ENCODE measurements around the gene DCDC2B.

Gene DCDC2B

GRCh38 chr1:32224285-32224684, 15.4 kb downstream of the DCDC2B start:
- DNase-seq (ENCODE audit: low read depth) = no peak

DNA sequence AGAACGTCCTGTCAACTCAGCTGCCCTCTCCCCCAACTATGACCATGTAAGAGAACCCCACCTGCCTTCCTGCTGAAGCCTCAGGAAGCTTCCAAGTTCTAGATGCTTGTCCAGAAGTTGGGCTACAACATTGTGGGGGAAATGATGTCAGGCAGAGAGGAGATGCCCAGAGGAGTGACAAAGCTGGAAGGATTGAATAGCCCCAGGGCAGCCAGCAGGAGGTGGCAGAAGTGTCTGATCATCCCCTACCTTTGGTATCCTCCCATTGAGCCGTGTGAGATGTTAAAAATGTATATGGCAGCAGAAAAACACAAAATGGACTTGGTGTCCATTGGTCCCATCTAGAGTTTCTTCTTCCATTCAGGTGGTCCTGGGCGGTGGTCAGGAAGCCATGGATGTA, 19.9 kb downstream of the DCDC2B start:
- no peak for DNase-seq (ENCODE audit: low read depth)

- DNase-seq (ENCODE audit: low read depth) = no peak
Measured at GRCh38 chr1:32231843-32232432, 23.0 kb downstream of the DCDC2B start.

DNA sequence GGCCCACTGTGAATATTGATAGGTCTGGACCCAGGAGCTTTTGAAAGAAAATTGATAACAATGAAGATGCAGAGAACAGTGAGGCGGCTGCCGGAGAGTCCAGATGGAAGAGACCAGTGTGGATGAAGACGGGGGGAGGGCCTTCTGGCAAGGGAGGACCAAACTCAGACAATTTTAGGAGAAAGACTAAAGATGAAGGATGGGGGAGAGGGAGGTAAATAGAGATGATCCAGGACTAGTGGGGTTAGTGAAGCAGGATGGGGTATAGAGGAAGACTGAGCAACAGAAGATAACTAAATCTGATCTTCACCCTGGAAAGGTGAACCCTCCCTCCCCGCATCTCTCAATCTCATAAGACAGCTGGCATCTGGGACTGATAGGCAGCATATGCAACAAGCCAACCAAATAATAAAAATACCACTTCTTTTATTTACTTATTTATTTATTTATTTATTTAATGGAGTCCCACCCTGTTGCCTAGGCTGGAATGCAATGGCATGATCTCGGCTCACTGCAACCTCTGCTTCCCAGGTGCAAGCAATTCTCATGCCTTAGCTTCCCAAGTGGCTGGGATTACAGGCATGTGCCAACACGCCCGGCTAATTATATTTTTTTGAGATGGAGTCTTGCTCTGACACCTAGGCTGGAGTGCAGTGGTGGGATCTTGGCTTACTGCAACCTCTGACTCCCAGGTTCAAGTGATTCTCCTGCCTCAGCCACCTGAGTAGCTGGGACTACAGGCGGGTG, 23.8 kb downstream of the DCDC2B start:
- no peak for DNase-seq (ENCODE audit: low read depth)

DNA sequence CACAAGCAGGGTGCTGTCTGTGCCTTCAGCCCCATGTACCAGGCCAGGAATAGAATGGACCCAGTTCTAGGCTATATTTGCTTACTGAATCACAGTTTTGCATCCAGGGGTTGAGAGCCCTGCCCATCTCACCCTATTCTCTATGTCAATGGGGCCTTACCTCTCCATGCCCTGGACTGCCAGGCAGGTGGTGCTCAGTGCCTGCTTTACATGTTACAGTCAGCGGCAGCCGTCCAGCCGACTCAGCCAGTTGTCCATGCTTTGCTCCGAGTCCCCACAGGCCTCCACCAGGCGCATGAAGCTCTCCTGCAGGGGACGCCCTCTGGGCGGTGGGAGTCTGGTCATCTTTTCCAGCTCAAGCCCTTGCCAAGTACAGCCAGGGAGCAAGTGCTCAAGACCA, 25.9 kb downstream of the DCDC2B start:
- DNase-seq (ENCODE audit: low read depth) = no peak

- no peak for DNase-seq (ENCODE audit: low read depth)
Measured at GRCh38 chr1:32239337-32239736, 30.4 kb downstream of the DCDC2B start.

DNA sequence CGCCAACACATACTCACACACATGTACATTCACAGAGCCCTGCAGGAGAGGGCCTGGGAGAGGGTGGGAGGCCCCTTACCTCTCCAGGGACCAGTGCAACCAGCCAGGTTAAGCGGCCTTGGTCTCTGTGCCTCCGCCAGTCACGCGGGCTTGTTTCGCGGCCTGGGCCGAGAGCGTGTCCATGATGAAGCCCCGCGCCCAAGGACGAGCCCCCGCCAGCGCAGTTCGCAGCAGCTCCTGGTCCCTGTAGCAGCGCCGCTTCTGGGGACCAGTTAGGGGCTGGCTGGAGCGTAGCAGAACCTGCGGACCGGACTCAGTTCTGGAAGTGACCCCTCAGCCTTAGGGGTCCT, 30.9 kb downstream of the DCDC2B start:
- DNase-seq (ENCODE audit: low read depth) = no peak

GRCh38 chr1:32240140-32240951, 31.5 kb downstream of the DCDC2B start:
- DNase-seq (ENCODE audit: low read depth) = no peak

- no peak for DNase-seq (ENCODE audit: low read depth)
Measured at GRCh38 chr1:32241001-32241763, 32.3 kb downstream of the DCDC2B start.

DNA sequence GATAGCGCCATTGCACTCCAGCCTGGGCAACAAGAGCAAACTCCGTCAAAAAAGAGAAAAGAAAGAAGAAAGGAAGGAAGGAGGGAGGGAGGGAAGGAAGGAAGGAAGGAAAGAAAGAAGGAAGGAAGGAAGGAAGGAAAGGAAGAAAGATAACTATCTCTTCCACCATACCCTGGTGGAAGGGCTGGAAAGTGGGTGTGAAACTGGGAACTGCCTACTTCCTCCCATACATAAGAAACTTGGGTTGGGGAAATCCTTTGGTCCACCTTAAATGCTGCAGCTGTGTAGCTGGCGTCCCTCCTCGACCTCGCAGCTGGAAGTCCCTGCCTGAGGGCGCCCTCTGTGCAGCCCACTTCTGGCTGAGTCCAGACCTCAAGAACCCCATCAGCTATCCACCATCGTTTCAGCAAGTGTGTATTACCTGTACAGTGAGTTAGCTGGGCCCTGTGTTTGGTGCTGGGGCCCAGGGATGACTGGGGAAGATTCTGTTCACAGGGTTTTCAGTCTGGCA, 33.5 kb downstream of the DCDC2B start:
- no peak for DNase-seq (ENCODE audit: low read depth)

GRCh38 chr1:32246888-32247273, 38.0 kb downstream of the DCDC2B start, which contains the start of gene FAM167B:
FAM167B (plus strand) TSS chr1:32247222; CDS start chr1:32247422, 200 bp downstream.
- DNase-seq (ENCODE audit: low read depth) = no peak

DNA sequence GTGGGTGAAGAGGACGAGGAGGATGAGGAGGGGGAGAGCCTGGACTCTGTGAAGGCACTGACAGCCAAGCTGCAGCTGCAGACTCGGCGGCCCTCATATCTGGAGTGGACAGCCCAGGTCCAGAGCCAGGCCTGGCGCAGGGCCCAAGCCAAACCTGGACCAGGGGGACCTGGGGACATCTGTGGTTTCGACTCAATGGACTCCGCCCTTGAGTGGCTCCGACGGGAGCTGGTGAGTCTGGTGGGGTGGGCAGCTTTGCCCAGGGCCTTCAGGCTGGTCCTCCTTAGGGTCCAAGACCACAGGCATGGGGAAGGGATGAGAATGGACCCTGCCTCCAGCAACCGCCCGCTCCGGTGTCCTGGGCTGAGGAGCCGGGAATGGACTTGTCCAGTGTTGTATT, 38.6 kb downstream of the DCDC2B start:
- no peak for DNase-seq (ENCODE audit: low read depth)

DNA sequence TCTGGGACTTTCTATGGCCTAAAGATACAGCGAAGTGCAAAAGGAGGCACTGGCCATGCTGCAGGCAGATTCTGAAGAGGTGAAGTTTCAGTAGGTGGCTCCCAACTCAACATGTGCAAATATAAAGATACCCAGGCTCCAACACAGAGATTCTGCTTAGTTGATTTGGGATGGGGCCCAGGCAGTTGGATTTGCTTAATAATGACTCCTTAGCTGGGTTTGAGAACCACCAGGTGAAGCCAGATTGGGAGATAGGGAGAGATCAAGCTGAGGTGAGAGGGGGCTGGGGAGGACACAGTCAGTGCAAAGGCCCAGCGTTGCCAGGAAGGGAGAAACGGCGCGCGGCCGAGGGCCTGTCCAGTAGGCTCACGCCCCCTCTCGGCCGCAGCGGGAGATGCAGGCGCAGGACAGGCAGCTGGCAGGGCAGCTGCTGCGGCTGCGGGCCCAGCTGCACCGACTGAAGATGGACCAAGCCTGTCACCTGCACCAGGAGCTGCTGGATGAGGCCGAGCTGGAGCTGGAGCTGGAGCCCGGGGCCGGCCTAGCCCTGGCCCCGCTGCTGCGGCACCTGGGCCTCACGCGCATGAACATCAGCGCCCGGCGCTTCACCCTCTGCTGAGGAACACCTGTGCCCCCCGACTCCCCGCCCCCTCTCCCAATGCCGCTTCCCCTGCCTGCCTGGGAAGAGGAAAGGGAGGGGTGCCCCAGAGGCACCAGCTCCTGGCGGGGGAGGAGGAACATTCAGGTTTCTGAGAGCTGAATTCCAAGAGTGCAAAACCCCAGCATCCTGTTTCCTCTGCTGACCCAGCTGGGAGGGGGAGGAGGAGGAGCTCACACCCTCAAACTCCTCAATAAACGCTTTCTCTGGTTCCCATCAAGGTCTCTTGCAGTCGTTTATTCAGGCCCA, 39.3 kb downstream of the DCDC2B start:
- DNase-seq (ENCODE audit: low read depth) = no peak

DNA sequence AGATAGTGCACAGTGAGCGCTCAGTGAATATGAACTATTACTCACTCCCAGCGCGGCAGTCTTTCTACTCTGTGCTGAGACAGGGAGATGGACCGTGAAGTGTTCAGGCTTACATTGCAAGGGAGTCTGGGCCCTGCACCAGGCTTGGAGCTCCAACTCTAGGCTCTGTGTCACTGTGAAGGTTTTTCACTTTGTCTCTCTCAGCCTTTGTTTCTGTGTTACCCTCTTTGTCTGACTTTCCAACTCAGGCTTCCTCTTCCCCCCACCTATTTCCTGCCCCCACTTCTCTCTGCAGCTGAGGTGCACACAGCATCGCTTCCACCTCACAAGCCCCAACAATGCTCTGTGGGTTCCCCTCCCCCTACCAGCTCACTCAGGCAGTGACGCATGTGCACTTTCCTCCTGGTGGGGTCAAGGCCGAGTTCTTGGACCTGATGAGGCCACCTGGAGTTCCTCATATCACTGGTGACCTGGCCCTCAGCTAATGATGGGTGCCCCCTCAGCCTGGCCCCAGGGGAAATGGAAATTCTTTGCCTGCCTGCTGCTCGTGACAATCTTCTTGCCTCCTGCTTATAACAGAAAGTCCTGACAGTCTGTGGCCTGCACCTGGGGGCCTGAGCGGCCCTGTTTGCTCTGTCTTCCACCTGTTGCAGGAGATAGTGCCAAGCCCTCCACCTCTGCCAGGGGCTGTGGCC, 41.1 kb downstream of the DCDC2B start:
- no peak for DNase-seq (ENCODE audit: low read depth)

DNA sequence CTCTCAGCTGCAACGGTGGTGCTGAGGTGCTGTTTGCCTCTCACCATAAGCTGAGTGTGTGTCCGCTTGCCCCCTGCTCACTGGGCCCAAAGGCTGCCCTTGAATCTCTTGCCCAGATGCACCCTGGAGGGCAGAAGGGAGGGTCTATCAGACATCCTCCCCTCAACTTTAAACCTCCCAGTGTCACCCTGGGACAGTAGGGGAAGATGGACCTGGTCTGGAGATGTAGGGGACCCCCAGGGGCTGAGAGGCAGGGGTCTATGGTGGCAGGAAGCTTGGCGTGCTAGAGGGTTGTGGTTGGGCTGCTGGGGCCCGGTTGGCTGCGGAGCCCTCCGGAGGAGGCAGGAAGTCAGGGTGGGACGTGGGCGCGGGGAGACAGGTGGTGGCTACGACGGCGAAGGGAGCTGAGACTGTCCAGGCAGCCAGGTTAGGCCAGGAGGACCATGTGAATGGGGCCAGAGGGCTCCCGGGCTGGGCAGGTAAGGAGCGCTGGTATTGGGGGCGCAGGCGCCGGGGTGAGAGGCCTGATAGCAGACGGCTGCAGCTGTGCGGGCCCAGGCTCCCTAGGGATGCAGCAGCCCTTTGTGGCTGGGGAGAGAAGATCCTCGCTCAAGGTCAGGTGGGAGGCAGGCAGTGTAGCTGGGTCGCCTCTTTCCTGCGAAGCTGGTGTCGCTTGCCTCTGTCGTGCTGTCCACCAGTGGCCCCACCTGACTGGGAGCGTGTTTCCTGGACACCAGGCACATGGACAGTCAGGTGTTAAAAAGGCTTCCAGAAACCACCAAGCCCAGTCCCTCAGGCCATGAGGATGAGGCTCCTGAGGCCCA, 42.2 kb downstream of the DCDC2B start, which contains the start of gene LCK:
Gene LCK, plus strand, starts transcription at position 373 of the 824 bp plus-strand sequence. CDS start 23,065 bp downstream, outside the sequence.
- DNase-seq (ENCODE audit: low read depth) = no peak

GRCh38 chr1:32255072-32256071, 46.5 kb downstream of the DCDC2B start:
- DNase-seq (ENCODE audit: low read depth) = no peak

DNA sequence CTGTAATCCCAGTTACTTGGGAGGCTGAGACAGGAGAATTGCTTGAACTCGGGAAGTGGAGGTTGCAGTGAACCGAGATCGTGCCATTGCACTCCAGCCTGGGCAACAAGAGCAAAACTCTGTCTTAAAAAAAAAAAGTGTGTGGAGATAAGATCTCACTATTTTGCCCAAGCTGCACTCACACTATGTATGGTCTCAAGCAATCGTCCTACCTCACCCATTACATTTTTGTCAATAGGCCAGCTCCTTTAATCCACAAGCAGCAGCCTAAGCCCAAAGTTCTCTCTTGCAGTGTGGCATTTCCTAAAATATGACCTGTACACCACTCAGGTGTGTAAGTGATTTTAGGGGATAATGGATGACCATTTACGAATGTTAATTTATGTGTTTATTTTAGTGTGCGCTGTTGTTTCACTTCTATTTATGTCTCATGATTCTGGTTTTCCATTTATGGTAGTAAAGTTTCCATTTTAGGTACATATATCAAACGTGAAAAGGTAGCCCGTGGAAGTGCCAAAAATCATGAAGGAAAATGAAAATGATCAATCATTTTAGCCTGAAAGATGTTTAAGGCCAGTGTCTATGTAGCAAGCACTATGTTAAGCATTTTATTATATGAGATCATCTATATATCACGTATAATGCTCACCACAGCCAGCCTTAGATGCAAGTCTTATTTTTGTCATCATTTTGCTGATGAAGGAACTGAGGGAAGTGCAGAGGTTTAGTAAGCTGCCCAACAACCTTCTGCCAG, 47.8 kb downstream of the DCDC2B start:
- DNase-seq (ENCODE audit: low read depth) = no peak

- DNase-seq (ENCODE audit: low read depth) = no peak
Measured at GRCh38 chr1:32257227-32257508, 48.3 kb downstream of the DCDC2B start.
